ENCODE data around the gene IGF2BP1. TPM values are rescaled to one million over a fixed set of nuclear protein-coding genes. Genes with fewer than 3 reads are reported as not detected.

IGF2BP1 gene
- total RNA-seq, 1 experiment from 2014 or later, result 1.3 TPM

DNA sequence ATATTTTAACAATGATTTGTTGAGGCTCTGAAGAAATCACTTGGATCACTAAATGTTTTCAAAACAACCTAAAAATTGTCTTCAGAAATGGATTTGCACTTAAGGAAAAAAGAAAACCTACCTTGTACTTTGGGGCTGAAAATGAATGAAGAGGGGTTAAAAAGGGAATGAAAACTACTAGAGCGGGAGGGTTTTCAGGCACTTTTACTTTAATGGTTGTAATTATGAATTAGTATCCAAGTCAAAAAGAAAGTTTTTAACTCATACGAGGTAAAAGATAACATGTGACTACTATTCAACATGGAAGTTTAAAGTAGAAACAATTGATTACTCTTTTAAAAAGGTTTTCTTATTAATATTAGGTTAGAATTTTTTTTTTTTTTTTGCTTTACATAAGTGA, 5.1 kb downstream of the IGF2BP1 start:
- H3K27ac ChIP-seq (ENCODE audit: low read length), result peak overlapping the region; percentile 48; the same call in 1 of the 2 replicates
- H3K79me2 ChIP-seq (ENCODE audit: low read length), result no peaks in the 10 kb centered on the region
- no peaks in the 10 kb centered on the region for H3K4me1 ChIP-seq (ENCODE audit: insufficient read depth, low read length)
- intact Hi-C loops (cut with micrococcal nuclease), result no loop called here
- no peak for DNase-seq
- BruUV-seq (replicated peaks), result no TSS peak
- peaks cover 98% of the 10 kb centered on the region for H3K27me3 ChIP-seq (ENCODE audit: low read length)
- no peaks in the 10 kb centered on the region for H3K36me3 ChIP-seq (ENCODE audit: low read depth, low read length)
- H4K20me1 ChIP-seq (ENCODE audit: low read length), result no peaks in the 10 kb centered on the region
- H3K4me2 ChIP-seq (ENCODE audit: low read length), result no peak overlapping the region
- POLR2A ChIA-PET (ENCODE audit: unreplicated experiment), result no interaction called here
- no peaks in the 10 kb centered on the region for H3K9me2 ChIP-seq (replicated peaks; ENCODE audit: low read length)
- no peak overlapping the region for H2AFZ ChIP-seq (ENCODE audit: low read length)
- TF ChIP-seq EZH2 (IDR thresholded peaks at IDR 0.05; ENCODE audit: low read length, unreplicated experiment), result no peak
- TF ChIP-seq, protein P1, sequence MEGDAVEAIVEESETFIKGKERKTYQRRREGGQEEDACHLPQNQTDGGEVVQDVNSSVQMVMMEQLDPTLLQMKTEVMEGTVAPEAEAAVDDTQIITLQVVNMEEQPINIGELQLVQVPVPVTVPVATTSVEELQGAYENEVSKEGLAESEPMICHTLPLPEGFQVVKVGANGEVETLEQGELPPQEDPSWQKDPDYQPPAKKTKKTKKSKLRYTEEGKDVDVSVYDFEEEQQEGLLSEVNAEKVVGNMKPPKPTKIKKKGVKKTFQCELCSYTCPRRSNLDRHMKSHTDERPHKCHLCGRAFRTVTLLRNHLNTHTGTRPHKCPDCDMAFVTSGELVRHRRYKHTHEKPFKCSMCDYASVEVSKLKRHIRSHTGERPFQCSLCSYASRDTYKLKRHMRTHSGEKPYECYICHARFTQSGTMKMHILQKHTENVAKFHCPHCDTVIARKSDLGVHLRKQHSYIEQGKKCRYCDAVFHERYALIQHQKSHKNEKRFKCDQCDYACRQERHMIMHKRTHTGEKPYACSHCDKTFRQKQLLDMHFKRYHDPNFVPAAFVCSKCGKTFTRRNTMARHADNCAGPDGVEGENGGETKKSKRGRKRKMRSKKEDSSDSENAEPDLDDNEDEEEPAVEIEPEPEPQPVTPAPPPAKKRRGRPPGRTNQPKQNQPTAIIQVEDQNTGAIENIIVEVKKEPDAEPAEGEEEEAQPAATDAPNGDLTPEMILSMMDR (conservative IDR thresholded peaks at IDR 0.05; ENCODE audit: low read depth, low read length), result no peak
- TF ChIP-seq EZH2phosphoT487 (IDR thresholded peaks at IDR 0.05; ENCODE audit: borderline replicate concordance, low read length), result no peak
- H3K9ac ChIP-seq (ENCODE audit: low read length), result peak overlapping the region; percentile 23; the same call in 1 of the 2 replicates
- no peak overlapping the region for H3K4me3 ChIP-seq (ENCODE audit: low read length)
- H3K9me3 ChIP-seq (ENCODE audit: low read length), result no peaks in the 10 kb centered on the region
- CTCF ChIA-PET, result no interaction called here
- no peaks in the 10 kb centered on the region for H3F3A ChIP-seq (ENCODE audit: low read length, unreplicated experiment)
- ATAC-seq, result no peak

DNA sequence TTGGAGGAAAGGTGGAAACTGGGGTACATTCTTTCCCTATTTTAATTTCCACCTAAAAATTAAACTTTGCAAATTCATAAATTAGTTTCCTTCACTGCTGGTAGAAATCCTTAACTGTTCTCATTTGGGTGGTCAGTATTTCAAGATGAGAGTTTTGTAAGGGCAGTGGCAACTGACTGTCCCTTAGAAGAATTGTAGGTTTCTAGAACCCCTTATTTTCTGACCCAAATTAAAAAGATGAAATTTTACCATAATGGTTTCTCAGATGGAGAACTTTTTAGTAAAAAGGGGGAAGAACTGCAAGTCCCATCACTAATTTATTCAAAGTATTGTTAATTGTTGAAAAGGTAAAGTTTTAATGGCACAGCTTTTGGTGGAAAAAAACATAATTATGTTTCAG, 5.6 kb downstream of the IGF2BP1 start:
- intact Hi-C loops (cut with micrococcal nuclease), result no loop called here
- Histone ChIP-seq H3K4me1 (ENCODE audit: insufficient read depth, low read length) (no peaks in the 10 kb centered on the region), H3K4me2 (ENCODE audit: low read length) (no peak overlapping the region), H3K79me2 (ENCODE audit: low read length) (no peaks in the 10 kb centered on the region), H3K9ac (ENCODE audit: low read length) (no peak overlapping the region), H3F3A (ENCODE audit: low read length, unreplicated experiment) (no peaks in the 10 kb centered on the region), H3K36me3 (ENCODE audit: low read depth, low read length) (no peaks in the 10 kb centered on the region), H4K20me1 (ENCODE audit: low read length) (no peaks in the 10 kb centered on the region), H3K27ac (ENCODE audit: low read length) (no peak overlapping the region), H2AFZ (ENCODE audit: low read length) (no peak overlapping the region), H3K27me3 (ENCODE audit: low read length) (peaks cover 98% of the 10 kb centered on the region), H3K4me3 (ENCODE audit: low read length) (no peak overlapping the region), H3K9me2 (replicated peaks; ENCODE audit: low read length) (no peaks in the 10 kb centered on the region), H3K9me3 (ENCODE audit: low read length) (no peaks in the 10 kb centered on the region)
- ChIA-PET CTCF (no interaction called here), POLR2A (ENCODE audit: unreplicated experiment) (no interaction called here)
- no TSS peak for BruUV-seq (replicated peaks)
- ATAC-seq, result no peak
- DNase-seq, result no peak
- TF ChIP-seq EZH2 (IDR thresholded peaks at IDR 0.05; ENCODE audit: low read length, unreplicated experiment) (no peak), EZH2phosphoT487 (IDR thresholded peaks at IDR 0.05; ENCODE audit: borderline replicate concordance, low read length) (no peak)
- TF ChIP-seq, protein P1 (conservative IDR thresholded peaks at IDR 0.05; ENCODE audit: low read depth, low read length), result no peak

DNA sequence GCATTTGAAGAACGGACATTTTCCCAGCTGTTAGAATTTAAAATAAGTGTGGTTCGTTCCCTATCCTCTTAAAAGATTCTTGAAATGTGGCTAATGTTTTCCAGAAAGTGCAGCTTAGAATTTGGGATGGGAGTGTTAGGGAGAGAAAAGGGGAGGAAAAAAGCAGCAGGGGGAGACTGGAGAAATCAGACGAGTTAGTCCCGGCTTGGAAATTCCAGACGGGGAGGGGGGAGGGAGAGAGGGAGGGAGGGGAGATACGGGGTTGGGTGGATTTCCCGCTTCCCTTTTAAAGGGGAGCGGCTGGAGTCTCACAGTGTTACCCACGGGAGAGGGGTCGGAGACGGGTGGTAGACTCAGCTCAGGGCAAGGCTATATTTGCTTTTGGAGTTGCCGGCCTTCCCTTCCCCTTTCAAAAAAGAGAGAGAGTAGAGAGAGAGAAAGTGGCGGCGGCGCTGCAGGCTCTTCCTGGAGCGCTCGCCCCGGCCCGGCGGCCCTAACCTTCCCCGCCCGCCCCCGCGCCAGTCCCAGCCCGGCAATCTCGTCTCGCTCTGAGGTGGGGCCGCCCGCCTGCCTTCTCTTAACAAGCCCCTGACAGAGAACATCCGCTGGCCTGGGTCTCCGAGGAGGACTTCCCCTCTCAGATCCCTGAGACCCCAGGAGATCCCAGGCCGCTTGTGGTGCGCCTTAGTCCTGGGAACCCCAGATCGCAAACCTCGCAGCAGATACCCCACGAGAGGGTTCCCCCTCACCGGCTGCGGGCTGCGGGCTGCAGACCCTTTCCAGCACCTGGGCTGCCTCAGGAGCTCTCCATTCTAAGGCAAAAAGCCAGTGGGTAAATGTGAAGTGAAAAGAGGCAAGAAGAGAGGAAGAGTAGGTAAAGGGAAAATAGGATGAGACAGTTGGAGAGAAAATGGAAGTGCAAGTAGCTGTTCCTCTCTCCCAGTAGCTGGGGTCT, 6.6 kb downstream of the IGF2BP1 start:
- ChIA-PET CTCF (no interaction called here), POLR2A (ENCODE audit: unreplicated experiment) (no interaction called here)
- Histone ChIP-seq H3K27ac (ENCODE audit: low read length) (no peak overlapping the region), H3F3A (ENCODE audit: low read length, unreplicated experiment) (no peaks in the 10 kb centered on the region), H3K79me2 (ENCODE audit: low read length) (no peaks in the 10 kb centered on the region), H3K9me3 (ENCODE audit: low read length) (no peaks in the 10 kb centered on the region), H3K36me3 (ENCODE audit: low read depth, low read length) (no peaks in the 10 kb centered on the region), H3K4me2 (ENCODE audit: low read length) (no peak overlapping the region), H3K9ac (ENCODE audit: low read length) (no peak overlapping the region), H3K27me3 (ENCODE audit: low read length) (peaks cover 97% of the 10 kb centered on the region), H3K4me3 (ENCODE audit: low read length) (no peak overlapping the region), H4K20me1 (ENCODE audit: low read length) (no peaks in the 10 kb centered on the region), H3K4me1 (ENCODE audit: insufficient read depth, low read length) (no peaks in the 10 kb centered on the region), H3K9me2 (replicated peaks; ENCODE audit: low read length) (no peaks in the 10 kb centered on the region), H2AFZ (ENCODE audit: low read length) (no peak overlapping the region)
- BruUV-seq (replicated peaks), result no TSS peak
- 0 out of 2 replicates have a peak, but pooled peaks have one; percentile 28 for TF ChIP-seq EZH2phosphoT487 (IDR thresholded peaks at IDR 0.05; ENCODE audit: borderline replicate concordance, low read length)
- TF ChIP-seq, protein P1 (conservative IDR thresholded peaks at IDR 0.05; ENCODE audit: low read depth, low read length), result no peak
- DNase-seq, result no peak
- ATAC-seq, result no peak
- intact Hi-C loops (cut with micrococcal nuclease), result no loop called here
